Duodenal mucosa (tissue), 2 donors: ENCODE data around the gene RANBP1.
"Not testable (repeated sequence)": the region's sequence is repeated elsewhere in the genome, so short reads cannot be mapped to it uniquely, and the experiment has no call there.

Source experiments
- H3K27ac ChIP-seq: one replicate; pipeline ENCODE4 v1.7.0; 2013; ENCODE audit warnings: low read depth, low read length
- H3K27me3 ChIP-seq, 2 donors: one replicate each; pipeline ENCODE4 v1.7.0; 2013; ENCODE audit warnings: low read length in 2 of 2, control low read depth in 1 of 2; ENCODE audit not compliant: insufficient read depth in 2 of 2, control insufficient read depth in 1 of 2
- H3K36me3 ChIP-seq, 2 donors: one replicate each; pipeline ENCODE4 v1.7.0; 2013; ENCODE audit warnings: low read length in 2 of 2, control low read depth in 1 of 2; ENCODE audit not compliant: insufficient read depth in 2 of 2, control insufficient read depth in 1 of 2
- H3K4me1 ChIP-seq, 2 donors: one replicate each; pipeline ENCODE4 v1.7.0; 2013; ENCODE audit warnings: low read length in 2 of 2, control low read depth in 1 of 2; ENCODE audit not compliant: insufficient read depth in 2 of 2, control insufficient read depth in 1 of 2
- H3K4me3 ChIP-seq, 2 donors: one replicate each; pipeline ENCODE4 v1.7.0; 2013; ENCODE audit warnings: low read length in 2 of 2, low read depth in 1 of 2
- H3K9ac ChIP-seq, 2 donors: one replicate each; pipeline ENCODE4 v1.7.0; 2013; ENCODE audit warnings: low read length in 2 of 2, low read depth in 1 of 2
- H3K9me3 ChIP-seq, 2 donors: one replicate each; pipeline ENCODE4 v1.7.0; 2013; ENCODE audit warnings: low read length in 2 of 2, control low read depth in 1 of 2; ENCODE audit not compliant: control insufficient read depth in 1 of 2

The RANBP1 gene

DNA sequence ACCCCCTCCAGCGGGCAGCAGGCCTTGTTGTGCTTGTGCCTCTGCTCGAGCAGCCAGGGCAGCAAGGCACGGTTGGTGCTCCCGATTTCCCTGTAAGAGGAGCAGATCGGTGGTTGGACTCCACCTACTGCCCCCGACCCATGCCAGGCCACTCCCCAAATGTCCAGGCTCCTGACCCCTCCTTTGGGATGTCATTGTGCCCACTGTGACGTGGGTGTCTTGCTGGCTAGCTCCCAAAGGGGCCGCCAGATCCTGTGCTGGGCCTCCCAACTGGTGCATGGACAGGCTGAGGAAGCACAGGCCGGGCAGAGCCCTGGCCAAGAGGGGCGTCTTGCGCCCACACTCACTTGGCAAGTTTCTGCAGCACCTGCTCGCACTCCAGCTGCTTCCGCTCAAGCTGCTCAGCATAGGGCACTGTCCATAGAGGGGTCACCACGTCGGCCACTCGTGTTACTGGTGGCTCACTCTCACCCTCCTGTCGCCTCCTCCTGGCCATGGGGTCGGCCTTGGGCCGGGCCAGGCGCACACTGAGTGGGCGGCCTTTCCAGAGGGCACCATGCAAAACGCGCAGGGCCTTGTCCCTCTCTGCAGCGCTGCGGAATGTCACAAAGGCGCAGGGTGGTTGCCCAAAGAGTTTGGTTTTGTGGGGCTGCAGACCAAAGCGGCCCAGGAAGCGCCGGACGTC, at the start of gene RANBP1:
RANBP1 (plus strand) TSS at position 414 of the 685 bp plus-strand sequence; CDS start at position 495, 81 bp downstream.
- peaks cover 15 to 63% of the 10 kb centered on the region in 2 donors for H3K36me3 ChIP-seq
- no peaks in the 10 kb centered on the region for H3K9me3 ChIP-seq
- H3K4me1 ChIP-seq: peaks cover 21 to 28% of the 10 kb centered on the region in 2 donors
- H3K27me3 ChIP-seq: no peaks in the 10 kb centered on the region
- peak within 1 kb of the TSS; percentile 77 to 85 for H3K9ac ChIP-seq
- H3K4me3 ChIP-seq: peak within 1 kb of the TSS; percentile 88 to 89
- peak within 1 kb of the TSS; percentile 75 for H3K27ac ChIP-seq

GRCh38 chr22:20066617-20067383, 49.1 kb upstream of the RANBP1 start:
- Histone ChIP-seq H3K27ac (no peak overlapping the region), H3K36me3 (peaks cover 3 to 30% of the 10 kb centered on the region in 2 donors), H3K4me3 (no peak overlapping the region), H3K9me3 (no peaks in the 10 kb centered on the region), H3K4me1 (peaks cover 0 to 2% of the 10 kb centered on the region in 2 donors), H3K27me3 (no peaks in the 10 kb centered on the region), H3K9ac (no peak overlapping the region)

DNA sequence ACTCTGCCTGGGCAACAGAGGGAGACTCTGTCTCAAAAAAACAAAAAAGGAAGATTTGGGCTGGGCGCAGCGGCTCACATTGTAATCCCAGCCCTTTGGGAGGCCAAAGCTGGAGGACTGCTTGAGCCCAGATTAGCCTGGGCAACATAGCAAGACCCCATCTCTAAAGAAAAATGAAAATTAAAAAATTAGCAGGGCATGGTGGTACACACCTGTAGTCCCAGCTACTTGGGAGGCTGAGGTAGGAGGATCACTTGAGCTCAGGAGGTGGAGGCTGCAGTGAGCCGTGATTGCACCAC, 48.6 kb upstream of the RANBP1 start:
- H3K27me3 ChIP-seq, H3K4me3 ChIP-seq, H3K27ac ChIP-seq, H3K9ac ChIP-seq, H3K4me1 ChIP-seq, H3K9me3 ChIP-seq: not testable (repeated sequence)
- H3K36me3 ChIP-seq: peaks cover 0 to 25% of the 10 kb centered on the region in 2 donors

DNA sequence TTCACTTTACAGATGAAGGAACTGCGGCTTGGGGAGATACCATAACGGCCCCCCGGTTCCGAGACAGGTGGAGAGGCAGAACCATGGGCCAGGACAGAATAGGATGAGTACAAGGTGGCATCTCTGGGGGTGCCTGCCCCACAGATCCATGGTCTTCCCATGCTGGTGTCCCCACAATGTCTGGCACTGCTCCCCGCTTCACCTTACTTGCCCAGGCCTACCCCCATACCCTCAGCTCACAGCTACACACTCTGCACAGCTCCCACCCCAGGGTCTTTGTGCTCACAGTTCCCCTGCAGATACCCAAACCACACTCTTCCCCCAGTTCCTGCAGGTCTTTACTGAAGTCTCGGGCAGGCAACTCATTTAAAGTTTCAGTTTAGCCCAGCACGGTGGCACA, 47.3 kb upstream of the RANBP1 start:
- Histone ChIP-seq H3K27me3 (no peaks in the 10 kb centered on the region), H3K9me3 (no peaks in the 10 kb centered on the region), H3K9ac (no peak overlapping the region), H3K4me1 (no peaks in the 10 kb centered on the region), H3K36me3 (peaks cover 0 to 14% of the 10 kb centered on the region in 2 donors), H3K27ac (no peak overlapping the region), H3K4me3 (no peak overlapping the region)

DNA sequence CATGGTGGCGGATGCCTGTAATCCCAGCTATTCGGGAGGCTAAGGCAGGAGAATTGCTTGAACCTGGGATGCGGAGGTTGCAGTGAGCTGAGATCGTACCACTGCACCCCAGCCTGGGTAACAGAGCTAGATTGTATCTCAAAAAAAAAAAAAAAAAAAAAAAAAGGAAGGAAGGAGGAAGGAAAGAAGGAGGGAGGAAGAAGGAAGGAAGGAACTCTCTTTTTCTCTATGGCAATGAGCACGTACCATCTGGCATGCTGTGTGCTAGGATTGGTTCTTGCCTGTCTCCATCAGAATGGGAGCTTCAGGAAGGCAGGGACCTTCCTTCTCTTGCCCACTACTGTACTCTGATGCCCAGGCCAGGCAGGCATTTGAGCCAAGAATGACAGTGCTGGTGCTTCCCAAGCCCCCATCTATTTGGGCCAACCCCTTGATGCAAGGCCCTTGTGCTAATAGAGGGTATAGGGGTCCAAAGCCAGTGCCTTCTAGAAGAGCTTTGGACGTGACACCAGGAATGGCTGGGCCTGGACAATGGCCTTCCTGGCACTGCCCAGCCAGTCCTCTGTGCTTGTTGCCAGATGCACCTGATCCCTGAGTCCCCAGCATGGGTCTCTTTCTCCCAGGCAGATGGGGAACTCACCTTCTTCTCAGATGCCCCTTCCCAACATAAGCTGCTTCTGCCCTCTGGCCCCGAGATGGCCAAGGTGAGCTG, 46.4 kb upstream of the RANBP1 start:
- Histone ChIP-seq H3K9ac (no peak overlapping the region), H3K36me3 (peaks cover 0 to 6% of the 10 kb centered on the region in 2 donors), H3K9me3 (no peaks in the 10 kb centered on the region), H3K4me1 (no peaks in the 10 kb centered on the region), H3K27ac (no peak overlapping the region), H3K4me3 (no peak overlapping the region), H3K27me3 (no peaks in the 10 kb centered on the region)

DNA sequence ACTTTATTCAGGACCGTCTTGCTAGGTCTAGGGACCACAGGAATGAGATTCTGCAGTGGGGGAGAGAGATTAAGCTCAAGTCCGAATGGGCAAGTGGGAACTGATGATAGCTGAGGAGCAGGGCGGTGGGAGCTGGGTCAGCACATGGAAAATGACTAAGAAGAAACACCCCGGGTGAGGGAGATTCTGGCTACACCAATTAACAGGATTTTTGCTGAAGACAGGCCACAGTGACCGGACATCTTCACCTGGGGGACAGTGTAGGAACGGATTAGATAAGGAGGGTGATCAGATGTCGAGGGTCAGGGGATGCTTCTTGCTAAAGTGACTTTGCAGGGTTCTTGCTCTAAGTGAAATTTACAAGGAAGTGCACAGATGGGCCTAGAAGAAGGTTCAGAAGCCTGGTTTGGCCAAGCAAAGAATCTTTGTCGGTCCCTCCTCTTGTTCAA, 44.4 kb upstream of the RANBP1 start:
- no peaks in the 10 kb centered on the region for H3K36me3 ChIP-seq
- H3K27me3 ChIP-seq: no peaks in the 10 kb centered on the region
- no peaks in the 10 kb centered on the region for H3K9me3 ChIP-seq

GRCh38 chr22:20076627-20077172, 39.2 kb upstream of the RANBP1 start:
- Histone ChIP-seq H3K9ac (no peak overlapping the region), H3K9me3 (no peaks in the 10 kb centered on the region), H3K36me3 (no peaks in the 10 kb centered on the region), H3K4me3 (no peak overlapping the region), H3K4me1 (peaks cover 10 to 12% of the 10 kb centered on the region in 2 donors), H3K27me3 (no peaks in the 10 kb centered on the region), H3K27ac (no peak overlapping the region)

More for the DNA sequence above, 44.4 kb upstream of the RANBP1 start:
- no peak overlapping the region for H3K9ac ChIP-seq
- no peaks in the 10 kb centered on the region for H3K4me1 ChIP-seq
- H3K27ac ChIP-seq: no peak overlapping the region
- no peak overlapping the region for H3K4me3 ChIP-seq

DNA sequence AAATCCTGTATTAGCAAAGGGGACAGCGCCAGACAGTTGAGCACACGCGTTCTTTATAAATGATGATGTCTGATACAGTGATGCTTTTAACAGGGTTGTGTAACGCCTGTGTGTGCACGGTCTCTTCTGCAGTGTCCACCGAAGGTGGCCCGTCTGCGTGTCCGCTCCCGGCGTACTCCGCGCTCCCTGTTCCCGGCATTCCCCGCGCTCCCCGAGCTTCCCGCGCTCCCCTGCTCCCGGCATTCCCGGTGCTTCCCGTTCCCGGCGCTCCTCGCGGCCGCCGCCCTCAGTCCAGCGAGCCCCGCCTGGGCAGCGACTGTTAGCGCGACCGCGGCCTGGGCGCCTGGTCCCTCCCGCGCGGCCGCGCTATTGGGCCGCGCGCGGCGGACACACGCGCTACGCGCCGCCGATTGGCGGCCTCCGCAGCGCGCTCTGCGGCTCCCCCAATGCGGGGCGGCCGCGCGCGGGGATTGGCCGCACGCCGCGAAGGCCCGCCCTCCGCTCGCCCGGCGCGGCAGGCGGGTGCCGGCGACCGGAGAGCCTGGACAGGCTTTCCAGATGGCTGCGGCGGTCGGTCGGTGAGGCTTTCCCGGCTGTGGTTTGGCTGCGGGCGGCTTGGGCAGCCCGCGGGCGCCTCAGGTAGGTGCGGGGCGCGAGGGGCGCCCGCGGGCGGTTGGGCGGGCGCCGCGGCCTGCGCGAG, 36.0 kb upstream of the RANBP1 start, which contains the start of gene DGCR8:
DGCR8 (plus strand) TSS at position 497 of the 700 bp plus-strand sequence. CDS start 5,723 bp downstream, outside the sequence.
- H3K27ac ChIP-seq: peak within 1 kb of the TSS; percentile 79
- peaks cover 22 to 38% of the 10 kb centered on the region in 2 donors for H3K4me1 ChIP-seq
- H3K9ac ChIP-seq: peak within 1 kb of the TSS; percentile 85 to 91
- H3K9me3 ChIP-seq: no peaks in the 10 kb centered on the region
- H3K36me3 ChIP-seq: peaks cover 0 to 3% of the 10 kb centered on the region in 2 donors
- no peaks in the 10 kb centered on the region for H3K27me3 ChIP-seq
- H3K4me3 ChIP-seq: peak within 1 kb of the TSS; percentile 88 to 94

GRCh38 chr22:20080445-20080775, 35.5 kb upstream of the RANBP1 start:
- Histone ChIP-seq H3K27ac (peak overlapping the region; percentile 50), H3K4me3 (peak overlapping the region; percentile 88 to 94), H3K9ac (peak overlapping the region; percentile 85 to 91), H3K9me3 (no peaks in the 10 kb centered on the region), H3K4me1 (peaks cover 22 to 40% of the 10 kb centered on the region in 2 donors), H3K36me3 (peaks cover 0 to 4% of the 10 kb centered on the region in 2 donors), H3K27me3 (no peaks in the 10 kb centered on the region)
